HG02759 (cell line): ENCODE data around the gene GATB.
"Not testable (repeated sequence)": the region's sequence is repeated elsewhere in the genome, so short reads cannot be mapped to it uniquely, and the experiment has no call there.

Experiments
- ATAC-seq: cut with Tn5 transposase; IDR thresholded peaks from one replicate; pipeline ENCODE4 v1.9.1; 2021; ENCODE audit warnings: mild to moderate bottlenecking, moderate library complexity; ENCODE audit not compliant: unreplicated experiment

Gene GATB

GRCh38 chr4:151785484-151786157 is 24.8 kb upstream of the GATB start:
- ATAC-seq, result no peak

DNA sequence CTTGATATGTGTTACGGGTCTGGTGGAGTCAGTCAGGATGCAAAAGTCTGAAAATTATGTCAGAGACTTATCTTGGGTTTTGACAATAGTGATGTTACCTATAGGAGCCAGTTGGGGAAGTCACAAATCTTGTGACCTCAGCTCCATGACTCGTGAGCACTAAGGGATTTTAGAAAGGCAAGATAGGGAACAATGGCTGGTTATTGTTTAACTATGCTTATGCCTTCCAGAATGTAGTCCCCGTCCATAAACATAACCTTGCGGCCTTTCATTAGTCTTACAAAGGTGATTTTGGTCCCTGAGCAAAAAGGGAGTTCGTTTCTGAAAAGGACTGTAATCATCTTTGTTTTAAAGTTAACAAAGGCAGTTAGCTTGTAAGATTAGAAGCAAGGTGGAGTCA is 23.9 kb upstream of the GATB start:
- no peak for ATAC-seq

- no peak for ATAC-seq
Measured at GRCh38 chr4:151783867-151784266, 23.1 kb upstream of the GATB start.

DNA sequence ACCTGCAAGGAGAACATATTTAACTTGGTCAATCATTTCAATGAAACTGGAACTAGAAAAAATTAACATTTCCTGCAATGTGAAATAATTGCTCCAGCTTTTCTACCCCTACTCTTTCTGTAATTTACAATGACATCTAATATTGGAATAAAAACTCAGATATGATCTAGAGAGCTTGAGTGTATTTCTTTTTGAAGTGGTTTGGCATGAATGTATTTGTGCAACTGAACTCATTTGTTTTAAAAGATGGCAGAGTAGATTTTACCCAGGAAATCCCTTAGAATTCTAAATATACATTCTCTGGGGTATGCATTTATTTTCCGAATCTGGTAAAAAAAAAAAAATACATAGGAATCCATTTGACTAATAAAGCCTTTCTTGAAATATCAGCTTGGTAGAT is 21.5 kb upstream of the GATB start:
- ATAC-seq, result no peak

GRCh38 chr4:151781026-151781425 is 20.2 kb upstream of the GATB start:
- ATAC-seq, result no peak

- ATAC-seq, result no peak
Measured at GRCh38 chr4:151777471-151777870, 16.7 kb upstream of the GATB start.

DNA sequence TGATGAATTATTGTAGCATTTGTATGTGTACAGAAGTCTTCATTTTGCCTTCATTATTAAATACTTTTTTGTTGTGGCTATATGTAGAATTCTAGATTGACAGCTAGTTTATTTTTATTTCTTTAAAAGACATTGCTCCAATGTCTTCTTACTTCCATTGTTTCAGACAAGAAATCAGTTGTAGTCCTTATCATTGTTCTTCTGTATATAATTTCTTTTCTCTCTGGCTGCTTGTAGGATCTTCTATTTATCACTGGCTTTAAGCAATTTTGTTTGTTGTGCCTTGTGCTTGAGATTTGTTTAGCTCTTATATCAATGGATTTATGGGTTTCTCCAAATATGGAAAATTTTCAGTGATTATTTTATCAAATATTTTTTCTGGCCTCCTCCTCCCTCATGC is 13.5 kb upstream of the GATB start:
- no peak for ATAC-seq

DNA sequence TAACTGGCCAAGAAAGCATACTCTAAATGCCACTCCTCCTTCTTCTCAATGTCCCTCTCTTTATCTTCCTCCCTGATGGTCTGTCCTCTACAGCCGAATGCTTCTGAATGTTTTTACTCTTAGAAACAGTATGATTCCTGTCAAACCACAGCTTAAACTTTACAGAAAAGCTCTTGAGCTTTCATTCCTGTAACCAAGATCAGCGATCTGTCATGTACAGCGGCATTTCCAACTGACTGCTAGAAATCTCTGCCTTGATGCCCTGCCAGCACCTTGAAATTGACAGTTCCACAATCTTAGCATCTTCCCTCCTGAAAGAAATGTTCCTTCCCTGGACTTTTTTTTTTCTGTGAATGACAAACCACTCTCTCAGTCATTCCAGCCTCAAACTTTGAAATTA is 11.5 kb upstream of the GATB start:
- no peak for ATAC-seq

DNA sequence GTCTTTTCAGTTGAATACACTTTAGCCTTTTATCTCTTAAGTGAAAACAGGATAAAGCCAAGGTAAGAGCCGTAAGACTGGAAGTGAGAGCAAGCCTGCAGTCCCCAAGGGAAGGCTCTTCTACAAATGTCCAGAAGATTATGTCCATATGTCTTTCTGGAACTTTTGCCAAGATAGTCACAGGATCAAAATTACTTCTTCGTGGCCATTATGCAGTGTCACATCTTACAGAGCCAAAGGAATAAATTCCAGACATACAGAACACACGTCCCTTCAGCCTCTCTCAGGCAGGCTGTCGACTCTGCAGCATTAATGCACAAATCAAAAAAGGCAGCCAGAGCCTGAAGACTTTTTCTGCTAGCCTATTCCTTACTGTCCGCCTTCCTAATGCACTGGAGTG is 10.9 kb upstream of the GATB start:
- ATAC-seq, result no peak

GRCh38 chr4:151770154-151770553 is 9.3 kb upstream of the GATB start:
- ATAC-seq, result no peak

DNA sequence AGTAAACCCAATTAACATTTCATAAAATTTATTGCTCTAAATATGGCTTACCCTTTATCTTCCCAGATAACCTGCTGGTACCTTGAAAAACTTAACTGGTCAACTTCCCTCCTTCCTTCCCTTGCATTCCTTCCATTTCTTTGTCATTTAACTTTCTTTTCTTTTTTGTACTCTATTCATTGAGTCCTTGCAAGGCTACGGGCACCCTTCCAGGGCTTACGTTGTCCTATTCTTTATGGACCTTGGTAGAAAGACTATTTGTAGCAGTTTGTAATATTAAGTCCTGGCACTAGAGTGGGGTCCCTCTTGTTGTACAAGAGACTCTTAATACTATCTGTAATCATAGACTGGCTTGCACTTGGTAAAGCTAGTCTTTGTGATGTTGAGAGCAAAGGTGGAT is 8.0 kb upstream of the GATB start:
- ATAC-seq, result no peak

DNA sequence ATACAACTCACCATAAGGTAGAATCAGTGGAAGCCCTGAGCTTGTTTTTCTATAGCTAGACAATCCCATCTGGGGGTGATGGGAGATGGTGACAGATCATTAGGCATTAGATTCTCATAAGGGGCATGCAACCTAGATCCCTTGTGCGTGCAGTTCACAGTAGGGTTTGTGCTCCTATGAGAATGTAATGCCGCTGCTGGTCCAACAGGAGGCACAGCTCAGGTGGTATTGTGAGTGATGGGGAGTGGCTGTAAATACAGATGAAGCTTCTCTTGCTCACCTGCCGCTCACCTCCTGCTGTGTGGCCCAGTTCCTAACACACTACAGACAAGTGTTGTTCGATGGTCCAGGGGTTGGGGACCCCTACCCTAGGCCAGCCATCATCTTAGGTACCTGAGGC is 5.9 kb upstream of the GATB start:
- no peak for ATAC-seq

DNA sequence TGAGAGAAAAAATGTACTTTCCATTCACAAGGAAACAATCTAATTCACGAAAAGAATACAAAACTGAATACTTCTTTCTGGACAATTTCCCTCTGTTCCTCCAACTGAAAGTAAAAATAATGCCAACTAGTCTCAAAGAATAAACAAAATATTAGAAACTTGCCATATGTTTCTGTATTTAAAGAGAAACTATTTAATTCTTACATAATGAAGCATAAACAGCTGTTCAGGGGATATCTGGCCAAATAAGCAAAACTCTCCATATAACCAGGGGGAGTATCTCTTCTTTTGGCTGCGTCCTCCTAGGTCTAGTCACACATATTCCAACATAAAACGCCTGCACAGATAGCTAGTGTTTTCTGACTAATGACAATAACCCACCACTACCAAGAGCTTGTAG is 805 bp downstream of the GATB start:
- no peak for ATAC-seq

- no peak for ATAC-seq
Measured at GRCh38 chr4:151753056-151753455, 7.8 kb downstream of the GATB start.

DNA sequence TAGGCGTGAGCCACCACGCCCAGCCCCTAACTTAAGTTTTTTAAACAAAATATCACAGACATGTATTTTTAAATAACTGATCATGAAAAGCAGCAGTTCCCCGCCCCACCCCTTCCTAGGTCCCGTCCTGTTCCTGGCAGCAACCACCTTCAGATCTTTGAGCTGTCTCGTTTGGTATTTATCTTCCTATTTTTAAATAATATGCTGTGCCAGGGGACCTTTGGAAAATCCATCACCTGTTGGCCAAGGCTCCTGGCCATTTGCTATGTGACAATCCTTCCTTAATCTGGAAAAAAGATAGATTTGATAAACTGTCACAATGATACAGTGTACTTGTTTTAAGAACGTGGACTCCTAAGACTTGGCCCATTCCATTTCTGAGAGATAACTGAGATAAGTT is 10.7 kb downstream of the GATB start:
- ATAC-seq, result no peak

GRCh38 chr4:151745481-151746231 is 15.2 kb downstream of the GATB start:
- ATAC-seq, result no peak

DNA sequence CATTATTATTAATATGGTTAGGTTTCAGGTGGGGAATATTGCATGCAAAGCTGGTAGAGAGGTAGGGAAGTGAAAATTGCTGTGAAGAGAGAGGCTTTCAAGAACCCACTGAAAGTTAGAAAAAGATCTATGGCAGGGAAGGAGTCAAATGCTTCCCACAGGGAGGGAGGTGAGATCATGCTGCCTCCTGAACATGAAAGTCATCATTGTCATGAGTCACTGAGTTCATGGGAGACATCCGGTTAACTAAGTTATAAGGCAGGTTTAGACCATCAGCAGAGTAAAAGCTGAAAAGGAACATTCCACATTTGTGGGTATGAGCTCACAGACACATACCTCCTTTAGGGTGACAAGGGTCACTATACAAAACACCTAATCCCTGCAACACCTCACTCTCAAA is 16.2 kb downstream of the GATB start:
- ATAC-seq, result no peak

- no peak for ATAC-seq
Measured at GRCh38 chr4:151743894-151744293, 16.9 kb downstream of the GATB start.

GRCh38 chr4:151743128-151743854 is 17.5 kb downstream of the GATB start:
- ATAC-seq, result no peak

- no peak for ATAC-seq
Measured at GRCh38 chr4:151738720-151739517, 21.9 kb downstream of the GATB start.

GRCh38 chr4:151736852-151737251 is 24.0 kb downstream of the GATB start:
- not testable (repeated sequence) for ATAC-seq
